Stimulated activated CD8-positive, alpha-beta memory T cell treated with anti-CD3 and anti-CD28 coated beads, Interleukin-15, amount 100 ng/mL, for 24 hours (primary cell): ENCODE measurements around the gene KLRK1.
"Not testable (repeated sequence)": the region's sequence is repeated elsewhere in the genome, so short reads cannot be mapped to it uniquely, and the experiment has no call there.

ENCODE experiments used
- DNase-seq: peaks from one replicate; pipeline ENCODE4 v3.0.0-alpha.2; 2020; ENCODE audit warnings: low read depth

KLRK1 gene

GRCh38 chr12:10388624-10389413 is 1.0 kb downstream of the KLRK1 start:
- no peak for DNase-seq

GRCh38 chr12:10387498-10387897 is 2.3 kb downstream of the KLRK1 start:
- not testable (repeated sequence) for DNase-seq

GRCh38 chr12:10386857-10387256 is 3.0 kb downstream of the KLRK1 start:
- no peak for DNase-seq

- no peak for DNase-seq
These were observed 4.7 kb downstream of the KLRK1 start for GRCh38 chr12:10385166-10385613.

GRCh38 chr12:10384191-10384590 is 5.7 kb downstream of the KLRK1 start:
- no peak for DNase-seq

- DNase-seq: no peak
These were observed 7.8 kb downstream of the KLRK1 start for GRCh38 chr12:10381928-10382628.

GRCh38 chr12:10378737-10379136 is 11.1 kb downstream of the KLRK1 start:
- DNase-seq: not testable (repeated sequence)

GRCh38 chr12:10374624-10375018 is 15.2 kb downstream of the KLRK1 start:
- no peak for DNase-seq

- no peak for DNase-seq
These were observed 17.3 kb downstream of the KLRK1 start for GRCh38 chr12:10372559-10372958.

GRCh38 chr12:10371893-10372535 is 17.8 kb downstream of the KLRK1 start:
- not testable (repeated sequence) for DNase-seq

- no peak for DNase-seq
These were observed 20.1 kb downstream of the KLRK1 start for GRCh38 chr12:10369557-10370415.

- DNase-seq: no peak
These were observed 21.4 kb downstream of the KLRK1 start for GRCh38 chr12:10368206-10369171.

- DNase-seq: not testable (repeated sequence)
These were observed 22.1 kb downstream of the KLRK1 start for GRCh38 chr12:10367714-10368113.

- no peak for DNase-seq
These were observed 23.0 kb downstream of the KLRK1 start for GRCh38 chr12:10366875-10367274.

- DNase-seq: no peak
These were observed 24.0 kb downstream of the KLRK1 start for GRCh38 chr12:10365696-10366405.

GRCh38 chr12:10364815-10365622 is 24.8 kb downstream of the KLRK1 start:
- DNase-seq: no peak

GRCh38 chr12:10363914-10364814 is 25.7 kb downstream of the KLRK1 start:
- no peak for DNase-seq

GRCh38 chr12:10363658-10363913 is 26.3 kb downstream of the KLRK1 start:
- no peak for DNase-seq
